GM23338 (cell line): ENCODE data around the gene CCL27. TPM values are rescaled to one million over a fixed set of nuclear protein-coding genes. Genes with fewer than 3 reads are reported as not detected.

Source experiments
- ATAC-seq: fragments of 200-7000 bp; cut with Tn5 transposase; 3 replicates; pipeline ENCODE4 v1.9.1; 2020
- DNase-seq: peaks from one replicate; pipeline ENCODE4 v3.0.0-alpha.2; 2015; ENCODE audit warnings: low spot score
- H2AFZ ChIP-seq: fragments of 200-600 bp; sonication (generic); 2 replicates; pipeline ENCODE4 v1.8.0; 2016; ENCODE audit warnings: antibody characterized with exemption, mild to moderate bottlenecking, moderate library complexity
- H3F3A ChIP-seq: fragments of 200-600 bp; sonication (generic); replicated peaks from 2 replicates; pipeline ENCODE4 v1.8.0; 2017; ENCODE audit warnings: antibody characterized with exemption, mixed run types, low read depth
- H3K27ac ChIP-seq: fragments of 200-600 bp; sonication (generic); 2 replicates; pipeline ENCODE4 v1.6.1; 2016; ENCODE audit warnings: low read depth
- H3K27me3 ChIP-seq: fragments of 200-600 bp; sonication (generic); 2 replicates; pipeline ENCODE4 v1.8.0; 2016; ENCODE audit warnings: mild to moderate bottlenecking, mixed run types, moderate library complexity; ENCODE audit not compliant: insufficient read depth
- H3K36me3 ChIP-seq: fragments of 200-600 bp; sonication (generic); 2 replicates; pipeline ENCODE4 v1.8.0; 2016; ENCODE audit warnings: mild to moderate bottlenecking; ENCODE audit not compliant: insufficient read depth
- H3K4me1 ChIP-seq: fragments of 200-600 bp; sonication (generic); 2 replicates; pipeline ENCODE4 v1.8.0; 2016; ENCODE audit warnings: mild to moderate bottlenecking, moderate library complexity; ENCODE audit not compliant: insufficient read depth
- H3K4me2 ChIP-seq: fragments of 200-600 bp; sonication (generic); 2 replicates; pipeline ENCODE4 v1.7.1; 2017; ENCODE audit warnings: mixed run types
- H3K4me3 ChIP-seq: fragments of 200-600 bp; sonication (generic); 2 replicates; pipeline ENCODE4 v1.6.1; 2016; ENCODE audit warnings: mixed run types
- H3K79me2 ChIP-seq: fragments of 200-600 bp; sonication (generic); replicated peaks from 2 replicates; pipeline ENCODE4 v1.8.0; 2017; ENCODE audit warnings: mild to moderate bottlenecking; ENCODE audit not compliant: insufficient read depth
- H3K9me2 ChIP-seq: fragments of 200-600 bp; sonication (generic); 2 replicates; pipeline ENCODE4 v1.8.0; 2017; ENCODE audit not compliant: insufficient read depth
- H4K20me1 ChIP-seq: fragments of 200-600 bp; sonication (generic); replicated peaks from 2 replicates; pipeline ENCODE4 v1.8.0; 2017; ENCODE audit warnings: mild to moderate bottlenecking; ENCODE audit not compliant: insufficient read depth
- H3K27ac Mint-ChIP-seq: 2 replicates; pipeline ENCODE4 v1.8.0; 2020; ENCODE audit warnings: inconsistent platforms, mild to moderate bottlenecking, moderate library complexity, mixed read lengths
- H3K27me3 Mint-ChIP-seq: 3 replicates; pipeline ENCODE4 v1.8.0; 2022; ENCODE audit warnings: low read depth, mild to moderate bottlenecking, moderate library complexity, mixed read lengths, inconsistent platforms; ENCODE audit not compliant: insufficient read depth, poor library complexity
- H3K36me3 Mint-ChIP-seq: 3 replicates; pipeline ENCODE4 v1.8.0; 2021; ENCODE audit warnings: low read depth, mild to moderate bottlenecking, inconsistent platforms, moderate library complexity, mixed read lengths
- H3K4me1 Mint-ChIP-seq: 3 replicates; pipeline ENCODE4 v1.8.0; 2020; ENCODE audit warnings: mild to moderate bottlenecking, inconsistent platforms, mixed read lengths
- H3K4me3 Mint-ChIP-seq: 3 replicates; pipeline ENCODE4 v1.8.0; 2021; ENCODE audit warnings: moderate library complexity, mild to moderate bottlenecking, inconsistent platforms, mixed read lengths
- H3K9me3 Mint-ChIP-seq: 3 replicates; pipeline ENCODE4 v1.8.0; 2020; ENCODE audit warnings: moderate library complexity, mild to moderate bottlenecking, inconsistent platforms, mixed read lengths
- CREB1 ChIP-seq: fragments of 250-450 bp; sonication (Bioruptor Pico); IDR thresholded peaks from 2 replicates; pipeline ENCODE4 v1.5.0; 2020; ENCODE audit warnings: low read depth, mild to moderate bottlenecking, moderate library complexity
- EZH2phosphoT487 ChIP-seq: fragments of 200-600 bp; sonication (generic); IDR thresholded peaks from one replicate; pipeline ENCODE4 v1.8.1; 2018; ENCODE audit warnings: antibody characterized with exemption; ENCODE audit not compliant: unreplicated experiment
- NANOG ChIP-seq: IDR thresholded peaks from 2 replicates; pipeline ENCODE4 v1.6.1; 2016; ENCODE audit warnings: antibody characterized with exemption, borderline replicate concordance
- POLR2AphosphoS5 ChIP-seq: IDR thresholded peaks from 2 replicates; pipeline ENCODE4 v1.6.1; 2016; ENCODE audit warnings: antibody characterized with exemption, low read depth
- STAT1 ChIP-seq: IDR thresholded peaks from one replicate; pipeline ENCODE4 v1.6.1; 2016; ENCODE audit warnings: antibody characterized with exemption; ENCODE audit not compliant: unreplicated experiment
- polyA plus RNA-seq: library from polyadenylated mRNA; unstranded; fragments of >200 nt; fragmentation: Nextera tagmentation; extraction: Ambion mirVana; gene quantifications from 2 replicates; pipeline ENCODE4 v1.2.1, GENCODE V29; 2016
- total RNA-seq: library from RNA; depleted of rRNA; stranded (reverse); fragments of >200 nt; shearing (Covaris generic); gene quantifications from 2 replicates; pipeline ENCODE4 v1.2.3, GENCODE V29; 2014
- TF ChIP-seq, protein P1 (sequence below): fragments of 250-450 bp; sonication (Bioruptor Pico); IDR thresholded peaks from 2 replicates; pipeline ENCODE4 v1.5.0; 2020; ENCODE audit warnings: mild to moderate bottlenecking, moderate library complexity
- TF ChIP-seq, protein P2 (sequence below): IDR thresholded peaks from 2 replicates; pipeline ENCODE4 v1.6.1; 2016; ENCODE audit warnings: antibody characterized with exemption
- TF ChIP-seq, protein P3 (sequence below): IDR thresholded peaks from one replicate; pipeline ENCODE4 v1.6.1; 2018; ENCODE audit warnings: antibody characterized with exemption; ENCODE audit not compliant: unreplicated experiment
- TF ChIP-seq, protein P4 (sequence below), 2 experiments: fragments of 200-600 bp in 1 of 2; sonication (generic) in 1 of 2; conservative IDR thresholded peaks; 2 replicates each; pipeline versions ENCODE4 v1.5.1 to v1.6.1; 2016 to 2017; ENCODE audit warnings: antibody characterized with exemption in 2 of 2, low read depth in 2 of 2, mild to moderate bottlenecking in 2 of 2, moderate library complexity in 1 of 2

The CCL27 gene
- total and polyA plus RNA-seq, 2 experiments from 2014 or later = not detected

DNA sequence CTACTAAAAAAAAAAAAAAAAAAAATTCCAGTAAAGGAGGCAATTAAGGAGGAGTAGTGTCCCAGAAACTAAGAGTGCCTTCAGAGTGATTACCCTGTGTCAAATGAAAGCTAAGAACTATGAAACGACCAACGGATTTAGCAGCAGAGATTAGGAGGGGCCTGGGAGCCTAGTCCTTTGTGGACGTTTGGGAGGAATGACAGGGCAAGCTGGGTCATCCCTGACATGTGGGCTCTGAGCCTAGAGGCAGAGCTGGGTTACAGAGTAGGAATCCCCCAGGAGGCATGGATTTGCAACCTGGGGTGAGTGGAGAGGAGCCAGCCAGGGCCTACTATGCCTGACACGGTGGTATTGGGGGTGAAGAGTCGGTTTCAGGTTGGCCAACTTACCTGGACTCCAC lies 29.3 kb downstream of the CCL27 start:
- Mint-ChIP-seq H3K27ac (no peak overlapping the region), H3K9me3 (peaks cover 4% of the 10 kb centered on the region; the same call in 1 of the 3 replicates), H3K4me1 (peaks cover 34% of the 10 kb centered on the region), H3K36me3 (peaks cover 29% of the 10 kb centered on the region), H3K27me3 (peaks cover 46% of the 10 kb centered on the region), H3K4me3 (no peak overlapping the region)
- H3K9me2 ChIP-seq = no peaks in the 10 kb centered on the region
- H3K27ac ChIP-seq = no peak overlapping the region
- H3K36me3 ChIP-seq = no peaks in the 10 kb centered on the region
- ATAC-seq (no peak), DNase-seq (no peak)
- H3K4me3 ChIP-seq = no peak overlapping the region
- TF ChIP-seq NANOG = no peak
- no peak for TF ChIP-seq EZH2phosphoT487
- TF ChIP-seq, protein P1, sequence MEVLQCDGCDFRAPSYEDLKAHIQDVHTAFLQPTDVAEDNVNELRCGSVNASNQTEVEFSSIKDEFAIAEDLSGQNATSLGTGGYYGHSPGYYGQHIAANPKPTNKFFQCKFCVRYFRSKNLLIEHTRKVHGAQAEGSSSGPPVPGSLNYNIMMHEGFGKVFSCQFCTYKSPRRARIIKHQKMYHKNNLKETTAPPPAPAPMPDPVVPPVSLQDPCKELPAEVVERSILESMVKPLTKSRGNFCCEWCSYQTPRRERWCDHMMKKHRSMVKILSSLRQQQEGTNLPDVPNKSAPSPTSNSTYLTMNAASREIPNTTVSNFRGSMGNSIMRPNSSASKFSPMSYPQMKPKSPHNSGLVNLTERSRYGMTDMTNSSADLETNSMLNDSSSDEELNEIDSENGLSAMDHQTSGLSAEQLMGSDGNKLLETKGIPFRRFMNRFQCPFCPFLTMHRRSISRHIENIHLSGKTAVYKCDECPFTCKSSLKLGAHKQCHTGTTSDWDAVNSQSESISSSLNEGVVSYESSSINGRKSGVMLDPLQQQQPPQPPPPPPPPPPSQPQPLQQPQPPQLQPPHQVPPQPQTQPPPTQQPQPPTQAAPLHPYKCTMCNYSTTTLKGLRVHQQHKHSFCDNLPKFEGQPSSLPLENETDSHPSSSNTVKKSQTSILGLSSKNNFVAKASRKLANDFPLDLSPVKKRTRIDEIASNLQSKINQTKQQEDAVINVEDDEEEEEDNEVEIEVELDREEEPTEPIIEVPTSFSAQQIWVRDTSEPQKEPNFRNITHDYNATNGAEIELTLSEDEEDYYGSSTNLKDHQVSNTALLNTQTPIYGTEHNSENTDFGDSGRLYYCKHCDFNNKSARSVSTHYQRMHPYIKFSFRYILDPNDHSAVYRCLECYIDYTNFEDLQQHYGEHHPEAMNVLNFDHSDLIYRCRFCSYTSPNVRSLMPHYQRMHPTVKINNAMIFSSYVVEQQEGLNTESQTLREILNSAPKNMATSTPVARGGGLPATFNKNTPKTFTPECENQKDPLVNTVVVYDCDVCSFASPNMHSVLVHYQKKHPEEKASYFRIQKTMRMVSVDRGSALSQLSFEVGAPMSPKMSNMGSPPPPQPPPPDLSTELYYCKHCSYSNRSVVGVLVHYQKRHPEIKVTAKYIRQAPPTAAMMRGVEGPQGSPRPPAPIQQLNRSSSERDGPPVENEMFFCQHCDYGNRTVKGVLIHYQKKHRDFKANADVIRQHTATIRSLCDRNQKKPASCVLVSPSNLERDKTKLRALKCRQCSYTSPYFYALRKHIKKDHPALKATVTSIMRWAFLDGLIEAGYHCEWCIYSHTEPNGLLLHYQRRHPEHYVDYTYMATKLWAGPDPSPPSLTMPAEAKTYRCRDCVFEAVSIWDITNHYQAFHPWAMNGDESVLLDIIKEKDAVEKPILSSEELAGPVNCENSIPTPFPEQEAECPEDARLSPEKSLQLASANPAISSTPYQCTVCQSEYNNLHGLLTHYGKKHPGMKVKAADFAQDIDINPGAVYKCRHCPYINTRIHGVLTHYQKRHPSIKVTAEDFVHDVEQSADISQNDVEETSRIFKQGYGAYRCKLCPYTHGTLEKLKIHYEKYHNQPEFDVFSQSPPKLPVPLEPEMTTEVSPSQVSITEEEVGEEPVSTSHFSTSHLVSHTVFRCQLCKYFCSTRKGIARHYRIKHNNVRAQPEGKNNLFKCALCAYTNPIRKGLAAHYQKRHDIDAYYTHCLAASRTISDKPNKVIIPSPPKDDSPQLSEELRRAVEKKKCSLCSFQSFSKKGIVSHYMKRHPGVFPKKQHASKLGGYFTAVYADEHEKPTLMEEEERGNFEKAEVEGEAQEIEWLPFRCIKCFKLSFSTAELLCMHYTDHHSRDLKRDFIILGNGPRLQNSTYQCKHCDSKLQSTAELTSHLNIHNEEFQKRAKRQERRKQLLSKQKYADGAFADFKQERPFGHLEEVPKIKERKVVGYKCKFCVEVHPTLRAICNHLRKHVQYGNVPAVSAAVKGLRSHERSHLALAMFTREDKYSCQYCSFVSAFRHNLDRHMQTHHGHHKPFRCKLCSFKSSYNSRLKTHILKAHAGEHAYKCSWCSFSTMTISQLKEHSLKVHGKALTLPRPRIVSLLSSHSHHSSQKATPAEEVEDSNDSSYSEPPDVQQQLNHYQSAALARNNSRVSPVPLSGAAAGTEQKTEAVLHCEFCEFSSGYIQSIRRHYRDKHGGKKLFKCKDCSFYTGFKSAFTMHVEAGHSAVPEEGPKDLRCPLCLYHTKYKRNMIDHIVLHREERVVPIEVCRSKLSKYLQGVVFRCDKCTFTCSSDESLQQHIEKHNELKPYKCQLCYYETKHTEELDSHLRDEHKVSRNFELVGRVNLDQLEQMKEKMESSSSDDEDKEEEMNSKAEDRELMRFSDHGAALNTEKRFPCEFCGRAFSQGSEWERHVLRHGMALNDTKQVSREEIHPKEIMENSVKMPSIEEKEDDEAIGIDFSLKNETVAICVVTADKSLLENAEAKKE (CRISPR knock-in tag) = no peak
- no peak for TF ChIP-seq STAT1
- TF ChIP-seq, protein P2, sequence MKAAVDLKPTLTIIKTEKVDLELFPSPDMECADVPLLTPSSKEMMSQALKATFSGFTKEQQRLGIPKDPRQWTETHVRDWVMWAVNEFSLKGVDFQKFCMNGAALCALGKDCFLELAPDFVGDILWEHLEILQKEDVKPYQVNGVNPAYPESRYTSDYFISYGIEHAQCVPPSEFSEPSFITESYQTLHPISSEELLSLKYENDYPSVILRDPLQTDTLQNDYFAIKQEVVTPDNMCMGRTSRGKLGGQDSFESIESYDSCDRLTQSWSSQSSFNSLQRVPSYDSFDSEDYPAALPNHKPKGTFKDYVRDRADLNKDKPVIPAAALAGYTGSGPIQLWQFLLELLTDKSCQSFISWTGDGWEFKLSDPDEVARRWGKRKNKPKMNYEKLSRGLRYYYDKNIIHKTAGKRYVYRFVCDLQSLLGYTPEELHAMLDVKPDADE = no peak
- TF ChIP-seq CREB1 (CRISPR knock-in tag) = no peak
- TF ChIP-seq, protein P3, sequence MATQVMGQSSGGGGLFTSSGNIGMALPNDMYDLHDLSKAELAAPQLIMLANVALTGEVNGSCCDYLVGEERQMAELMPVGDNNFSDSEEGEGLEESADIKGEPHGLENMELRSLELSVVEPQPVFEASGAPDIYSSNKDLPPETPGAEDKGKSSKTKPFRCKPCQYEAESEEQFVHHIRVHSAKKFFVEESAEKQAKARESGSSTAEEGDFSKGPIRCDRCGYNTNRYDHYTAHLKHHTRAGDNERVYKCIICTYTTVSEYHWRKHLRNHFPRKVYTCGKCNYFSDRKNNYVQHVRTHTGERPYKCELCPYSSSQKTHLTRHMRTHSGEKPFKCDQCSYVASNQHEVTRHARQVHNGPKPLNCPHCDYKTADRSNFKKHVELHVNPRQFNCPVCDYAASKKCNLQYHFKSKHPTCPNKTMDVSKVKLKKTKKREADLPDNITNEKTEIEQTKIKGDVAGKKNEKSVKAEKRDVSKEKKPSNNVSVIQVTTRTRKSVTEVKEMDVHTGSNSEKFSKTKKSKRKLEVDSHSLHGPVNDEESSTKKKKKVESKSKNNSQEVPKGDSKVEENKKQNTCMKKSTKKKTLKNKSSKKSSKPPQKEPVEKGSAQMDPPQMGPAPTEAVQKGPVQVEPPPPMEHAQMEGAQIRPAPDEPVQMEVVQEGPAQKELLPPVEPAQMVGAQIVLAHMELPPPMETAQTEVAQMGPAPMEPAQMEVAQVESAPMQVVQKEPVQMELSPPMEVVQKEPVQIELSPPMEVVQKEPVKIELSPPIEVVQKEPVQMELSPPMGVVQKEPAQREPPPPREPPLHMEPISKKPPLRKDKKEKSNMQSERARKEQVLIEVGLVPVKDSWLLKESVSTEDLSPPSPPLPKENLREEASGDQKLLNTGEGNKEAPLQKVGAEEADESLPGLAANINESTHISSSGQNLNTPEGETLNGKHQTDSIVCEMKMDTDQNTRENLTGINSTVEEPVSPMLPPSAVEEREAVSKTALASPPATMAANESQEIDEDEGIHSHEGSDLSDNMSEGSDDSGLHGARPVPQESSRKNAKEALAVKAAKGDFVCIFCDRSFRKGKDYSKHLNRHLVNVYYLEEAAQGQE = no peak
- TF ChIP-seq POLR2AphosphoS5 = no peak
- TF ChIP-seq, protein P4, sequence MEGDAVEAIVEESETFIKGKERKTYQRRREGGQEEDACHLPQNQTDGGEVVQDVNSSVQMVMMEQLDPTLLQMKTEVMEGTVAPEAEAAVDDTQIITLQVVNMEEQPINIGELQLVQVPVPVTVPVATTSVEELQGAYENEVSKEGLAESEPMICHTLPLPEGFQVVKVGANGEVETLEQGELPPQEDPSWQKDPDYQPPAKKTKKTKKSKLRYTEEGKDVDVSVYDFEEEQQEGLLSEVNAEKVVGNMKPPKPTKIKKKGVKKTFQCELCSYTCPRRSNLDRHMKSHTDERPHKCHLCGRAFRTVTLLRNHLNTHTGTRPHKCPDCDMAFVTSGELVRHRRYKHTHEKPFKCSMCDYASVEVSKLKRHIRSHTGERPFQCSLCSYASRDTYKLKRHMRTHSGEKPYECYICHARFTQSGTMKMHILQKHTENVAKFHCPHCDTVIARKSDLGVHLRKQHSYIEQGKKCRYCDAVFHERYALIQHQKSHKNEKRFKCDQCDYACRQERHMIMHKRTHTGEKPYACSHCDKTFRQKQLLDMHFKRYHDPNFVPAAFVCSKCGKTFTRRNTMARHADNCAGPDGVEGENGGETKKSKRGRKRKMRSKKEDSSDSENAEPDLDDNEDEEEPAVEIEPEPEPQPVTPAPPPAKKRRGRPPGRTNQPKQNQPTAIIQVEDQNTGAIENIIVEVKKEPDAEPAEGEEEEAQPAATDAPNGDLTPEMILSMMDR (conservative IDR thresholded peaks at IDR 0.05; ENCODE audit: low read depth in 2 of 2) = no peak
- H3K4me1 ChIP-seq = peaks cover 6% of the 10 kb centered on the region
- peaks cover 5% of the 10 kb centered on the region; the same call in 1 of the 2 replicates for H3F3A ChIP-seq
- H3K27me3 ChIP-seq = peaks cover 55% of the 10 kb centered on the region
- H3K4me2 ChIP-seq = no peak overlapping the region
- no peak overlapping the region for H2AFZ ChIP-seq
- peaks cover 3% of the 10 kb centered on the region for H4K20me1 ChIP-seq
- H3K79me2 ChIP-seq = peaks cover 12% of the 10 kb centered on the region; the same call in 1 of the 2 replicates
